ENCODE measurements around the gene BEX3. TPM values are rescaled to one million over a fixed set of nuclear protein-coding genes. Genes with fewer than 3 reads are reported as not detected.
"Not testable (repeated sequence)": the region's sequence is repeated elsewhere in the genome, so short reads cannot be mapped to it uniquely, and the experiment has no call there.

BEX3 gene
- total RNA-seq, 2 donors from 2014 or later = 595 to 651 TPM

GRCh38 chrX:103405009-103405333, 28.6 kb downstream of the BEX3 start:
- H3K27me3 Mint-ChIP-seq (ENCODE audit: insufficient read depth) = peaks cover 20% of the 10 kb centered on the region

GRCh38 chrX:103406256-103406655, 29.9 kb downstream of the BEX3 start:
- Mint-ChIP-seq H3K36me3 (ENCODE audit: low read depth) (peaks cover 8% of the 10 kb centered on the region), H3K4me3 (no peak overlapping the region), H3K9me3 (peaks cover 13% of the 10 kb centered on the region), H3K27ac (no peak overlapping the region), H3K4me1 (peaks cover 14% of the 10 kb centered on the region), H3K27me3 (ENCODE audit: insufficient read depth) (peaks cover 10% of the 10 kb centered on the region)
- Histone ChIP-seq H3K9me3 (ENCODE audit: control insufficient read depth, low read length) (no peaks in the 10 kb centered on the region), H3K4me3 (ENCODE audit: low read length) (peak overlapping the region; percentile 87), H3K9ac (ENCODE audit: extremely low read depth, low read length, poor library complexity, severe bottlenecking) (no peak overlapping the region), H3K27ac (ENCODE audit: low read depth, low read length) (no peak overlapping the region), H3K27me3 (ENCODE audit: control insufficient read depth, insufficient read depth, low read length, poor library complexity, severe bottlenecking) (no peaks in the 10 kb centered on the region), H3K36me3 (ENCODE audit: control insufficient read depth, insufficient read depth, low read length) (no peaks in the 10 kb centered on the region), H3K4me1 (ENCODE audit: control insufficient read depth, insufficient read depth, low read length) (no peaks in the 10 kb centered on the region)
- DNase-seq = no peak
- TF ChIP-seq CTCF (conservative IDR thresholded peaks at IDR 0.05) = no peak
- 100% methylated on average over 1 of the region's 1 CpG; no CpG with 5 or more reads in 1 of the 2 experiments for WGBS, 2 experiments (ENCODE audit: insufficient coverage in 1 of 2, insufficient read length in 1 of 2)

More at GRCh38 chrX:103405009-103405333, 28.6 kb downstream of the BEX3 start:
- Mint-ChIP-seq H3K36me3 (ENCODE audit: low read depth) (peaks cover 2% of the 10 kb centered on the region), H3K4me3 (peak overlapping the region; percentile 75), H3K4me1 (peaks cover 10% of the 10 kb centered on the region), H3K27ac (peak overlapping the region; percentile 93), H3K9me3 (peaks cover 13% of the 10 kb centered on the region)
- whole genome bisulfite sequencing, 2 experiments (ENCODE audit: insufficient coverage in 1 of 2, insufficient read length in 1 of 2) = 0 to 1% methylated on average over 3 to 6 of the region's 7 CpGs
- Histone ChIP-seq H3K27me3 (ENCODE audit: control insufficient read depth, insufficient read depth, low read length, poor library complexity, severe bottlenecking) (no peaks in the 10 kb centered on the region), H3K36me3 (ENCODE audit: control insufficient read depth, insufficient read depth, low read length) (no peaks in the 10 kb centered on the region), H3K9ac (ENCODE audit: extremely low read depth, low read length, poor library complexity, severe bottlenecking) (peak overlapping the region; percentile 44), H3K4me1 (ENCODE audit: control insufficient read depth, insufficient read depth, low read length) (no peaks in the 10 kb centered on the region), H3K4me3 (ENCODE audit: low read length) (peak overlapping the region; percentile 87), H3K27ac (ENCODE audit: low read depth, low read length) (peak overlapping the region; percentile 49), H3K9me3 (ENCODE audit: control insufficient read depth, low read length) (no peaks in the 10 kb centered on the region)
- TF ChIP-seq CTCF (conservative IDR thresholded peaks at IDR 0.05) = no peak
- DNase-seq = no peak

GRCh38 chrX:103407776-103408175, 31.4 kb downstream of the BEX3 start:
- H3K9me3 Mint-ChIP-seq = peaks cover 20% of the 10 kb centered on the region
- DNase-seq = no peak
- WGBS, 2 experiments (ENCODE audit: insufficient coverage in 1 of 2, insufficient read length in 1 of 2) = 100% methylated on average over 1 of the region's 2 CpGs; no CpG with 5 or more reads in 1 of the 2 experiments
- Histone ChIP-seq H3K9me3 (ENCODE audit: control insufficient read depth, low read length) (no peaks in the 10 kb centered on the region), H3K36me3 (ENCODE audit: control insufficient read depth, insufficient read depth, low read length) (no peaks in the 10 kb centered on the region), H3K9ac (ENCODE audit: extremely low read depth, low read length, poor library complexity, severe bottlenecking) (no peak overlapping the region), H3K27ac (ENCODE audit: low read depth, low read length) (no peak overlapping the region), H3K4me1 (ENCODE audit: control insufficient read depth, insufficient read depth, low read length) (no peaks in the 10 kb centered on the region), H3K4me3 (ENCODE audit: low read length) (no peak overlapping the region), H3K27me3 (ENCODE audit: control insufficient read depth, insufficient read depth, low read length, poor library complexity, severe bottlenecking) (no peaks in the 10 kb centered on the region)
- H3K27me3 Mint-ChIP-seq (ENCODE audit: insufficient read depth) = peaks cover 7% of the 10 kb centered on the region
- no peak overlapping the region for H3K27ac Mint-ChIP-seq
- no peak overlapping the region for H3K4me3 Mint-ChIP-seq
- H3K36me3 Mint-ChIP-seq (ENCODE audit: low read depth) = peaks cover 18% of the 10 kb centered on the region
- no peak for TF ChIP-seq CTCF (conservative IDR thresholded peaks at IDR 0.05)
- H3K4me1 Mint-ChIP-seq = peaks cover 14% of the 10 kb centered on the region

- H3K9me3 Mint-ChIP-seq = peaks cover 18% of the 10 kb centered on the region
- H3K9me3 ChIP-seq (ENCODE audit: control insufficient read depth, low read length); H3K27me3 ChIP-seq (ENCODE audit: control insufficient read depth, insufficient read depth, low read length, poor library complexity, severe bottlenecking); H3K4me3 ChIP-seq (ENCODE audit: low read length); H3K27ac ChIP-seq (ENCODE audit: low read depth, low read length); H3K27ac Mint-ChIP-seq; H3K9ac ChIP-seq (ENCODE audit: extremely low read depth, low read length, poor library complexity, severe bottlenecking); DNase-seq; H3K36me3 ChIP-seq (ENCODE audit: control insufficient read depth, insufficient read depth, low read length); H3K4me1 ChIP-seq (ENCODE audit: control insufficient read depth, insufficient read depth, low read length); H3K4me3 Mint-ChIP-seq; H3K27me3 Mint-ChIP-seq (ENCODE audit: insufficient read depth): not testable (repeated sequence)
- peaks cover 22% of the 10 kb centered on the region for H3K4me1 Mint-ChIP-seq
- WGBS, 2 experiments (ENCODE audit: insufficient coverage in 1 of 2, insufficient read length in 1 of 2) = 100% methylated on average over 1 of the region's 2 CpGs; no CpG with 5 or more reads in 1 of the 2 experiments
- peaks cover 18% of the 10 kb centered on the region for H3K36me3 Mint-ChIP-seq (ENCODE audit: low read depth)
Observed at GRCh38 chrX:103411721-103412120, 35.4 kb downstream of the BEX3 start.

Data from endodermal cell (in vitro differentiated cells).